ENCODE results near the gene ZBTB12.
A peak's percentile ranks its signal among the peaks of the same experiment; 100 is the strongest.
"Not testable (repeated sequence)": the region's sequence is repeated elsewhere in the genome, so short reads cannot be mapped to it uniquely, and the experiment has no call there.

Gene ZBTB12

GRCh38 chr6:31871046-31871659, 30.7 kb downstream of the ZBTB12 start:
- DNase-seq: no peak

GRCh38 chr6:31870385-31870921, 31.4 kb downstream of the ZBTB12 start:
- no peak for DNase-seq

GRCh38 chr6:31869343-31869742, 32.5 kb downstream of the ZBTB12 start:
- no peak for DNase-seq

- not testable (repeated sequence) for DNase-seq
Measured at GRCh38 chr6:31868658-31868971, 33.3 kb downstream of the ZBTB12 start.

- DNase-seq: no peak
Measured at GRCh38 chr6:31865205-31866118, 36.4 kb downstream of the ZBTB12 start.

GRCh38 chr6:31864818-31865204, 37.1 kb downstream of the ZBTB12 start:
- no peak for DNase-seq

GRCh38 chr6:31864123-31864562, 37.7 kb downstream of the ZBTB12 start:
- not testable (repeated sequence) for DNase-seq

GRCh38 chr6:31862344-31863235, 39.3 kb downstream of the ZBTB12 start, which contains the start of gene NEU1:
Gene NEU1 (minus strand): TSS chr6:31862821. CDS start chr6:31862776, 45 bp downstream.
- peak; percentile 100 for DNase-seq

GRCh38 chr6:31861919-31862343, 40.0 kb downstream of the ZBTB12 start:
- DNase-seq: no peak

GRCh38 chr6:31861150-31861549, 40.7 kb downstream of the ZBTB12 start:
- no peak for DNase-seq

GRCh38 chr6:31860349-31860748, 41.5 kb downstream of the ZBTB12 start:
- DNase-seq: no peak

- no peak for DNase-seq
Measured at GRCh38 chr6:31859923-31860322, 42.0 kb downstream of the ZBTB12 start.

- no peak for DNase-seq
Measured at GRCh38 chr6:31858707-31859106, 43.2 kb downstream of the ZBTB12 start.

- not testable (repeated sequence) for DNase-seq
Measured at GRCh38 chr6:31857774-31858173, 44.1 kb downstream of the ZBTB12 start.

- not testable (repeated sequence) for DNase-seq
Measured at GRCh38 chr6:31851980-31852718, 49.7 kb downstream of the ZBTB12 start.

- no peak for DNase-seq
Measured at GRCh38 chr6:31851485-31851832, 50.4 kb downstream of the ZBTB12 start.

- no peak for DNase-seq
Measured at GRCh38 chr6:31850765-31851484, 51.0 kb downstream of the ZBTB12 start.
